ENCODE measurements around the gene LPGAT1. TPM values are rescaled to one million over a fixed set of nuclear protein-coding genes. Genes with fewer than 3 reads are reported as not detected.

The LPGAT1 gene, protein sequence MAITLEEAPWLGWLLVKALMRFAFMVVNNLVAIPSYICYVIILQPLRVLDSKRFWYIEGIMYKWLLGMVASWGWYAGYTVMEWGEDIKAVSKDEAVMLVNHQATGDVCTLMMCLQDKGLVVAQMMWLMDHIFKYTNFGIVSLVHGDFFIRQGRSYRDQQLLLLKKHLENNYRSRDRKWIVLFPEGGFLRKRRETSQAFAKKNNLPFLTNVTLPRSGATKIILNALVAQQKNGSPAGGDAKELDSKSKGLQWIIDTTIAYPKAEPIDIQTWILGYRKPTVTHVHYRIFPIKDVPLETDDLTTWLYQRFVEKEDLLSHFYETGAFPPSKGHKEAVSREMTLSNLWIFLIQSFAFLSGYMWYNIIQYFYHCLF
- 10 to 100 TPM; 20.8 to 47.1 (median 31.4) TPM for total RNA-seq
- total RNA-seq (2013) = 29.1 TPM
- total RNA-seq = 49.2 to 122 (median 69.8) reads per million in 29 experiments

DNA sequence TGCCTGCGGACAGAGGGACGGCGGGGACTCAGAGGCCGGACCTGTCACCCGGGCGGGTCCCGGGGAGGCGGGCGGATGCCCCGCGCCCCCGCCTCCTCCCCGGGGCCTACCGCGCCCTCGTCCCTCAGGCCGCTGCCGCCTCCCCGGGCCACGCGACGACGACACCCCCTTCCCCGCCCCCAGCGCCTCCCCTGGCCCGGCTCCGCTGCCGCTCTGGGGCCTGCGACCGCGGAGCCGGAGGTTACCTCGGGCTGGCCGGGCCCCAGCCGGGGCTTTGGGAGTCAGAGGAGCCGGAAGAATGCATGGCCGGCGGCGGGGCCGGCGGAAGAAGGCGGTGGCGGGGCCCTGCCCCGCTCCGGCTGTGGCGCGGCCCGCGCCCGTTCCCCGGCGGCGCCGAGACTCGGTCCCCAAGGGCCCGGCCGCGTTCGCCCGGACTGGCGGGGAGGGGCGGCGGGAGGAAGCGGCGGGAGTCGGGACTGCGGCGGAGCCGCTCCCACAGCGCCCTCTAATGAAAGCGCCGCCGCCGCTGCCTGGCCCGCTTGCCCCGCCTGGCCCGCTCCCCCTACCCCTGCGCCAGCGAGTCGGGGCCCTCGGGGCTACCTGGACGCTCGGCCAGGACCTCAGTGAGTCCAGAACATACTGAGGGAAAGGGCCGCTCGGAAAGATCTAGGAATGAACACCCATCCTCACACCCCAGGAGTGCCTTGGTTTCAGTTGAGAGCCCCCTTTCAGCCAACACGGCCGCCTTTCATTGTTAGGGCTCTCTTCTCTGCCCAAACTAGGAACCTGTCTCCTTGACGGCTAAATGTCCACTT is at the start of gene LPGAT1:
LPGAT1 (minus strand) TSS at position 436 of the 815 bp plus-strand sequence. CDS start 1,467 bp downstream, outside the sequence.
- Mint-ChIP-seq H3K27me3 (no peaks in the 10 kb centered on the region), H3K27ac (peak within 1 kb of the TSS; percentile 89 to 90), H3K9me3 (no peaks in the 10 kb centered on the region), H3K36me3 (no peaks in the 10 kb centered on the region), H3K4me1 (peaks cover 59 to 68% (median 65%) of the 10 kb centered on the region in 3 donors), H3K4me3 (peak within 1 kb of the TSS; percentile 86 to 90 (median 89))
- Histone ChIP-seq H3K4me1 (ENCODE audit: control insufficient read depth in 1 of 2, extremely low read depth in 1 of 2, insufficient read depth in 2 of 2, low read length in 2 of 2) (peaks cover 24 to 39% of the 10 kb centered on the region in 2 experiments), H3K27me3 (replicated peaks in 1 of 2; ENCODE audit: control insufficient read depth in 2 of 2, extremely low read depth in 1 of 2, insufficient read depth in 2 of 2, low read length in 1 of 2) (no peaks in the 10 kb centered on the region), H3K27ac (ENCODE audit: low read length) (peak within 1 kb of the TSS; percentile 63), H3K4me3 (ENCODE audit: control insufficient read depth in 1 of 2, extremely low read depth in 1 of 2, low read length in 1 of 2) (peak within 1 kb of the TSS; percentile 73 to 77), H3K9me3 (no peaks in the 10 kb centered on the region), H3K36me3 (ENCODE audit: control insufficient read depth in 2 of 2, extremely low read depth in 1 of 2, insufficient read depth in 1 of 2, low read length in 1 of 2) (no peaks in the 10 kb centered on the region)
- peak; percentile 15 to 80 (median 59) for DNase-seq
- ATAC-seq (replicated peaks in 1 of 4) = peak; percentile 81 to 84 (median 83)
- ChIA-PET CTCF (interaction anchor here in 1 of 2 donors (0.9 kb wide), 1 partner anchor 150 kb away, joined by 3 read pairs; no protein-coding TSS in a partner anchor), POLR2A (no interaction called here)
- under 1% methylated on average over 71 of the region's 88 CpGs for WGBS (ENCODE audit: insufficient coverage)

DNA sequence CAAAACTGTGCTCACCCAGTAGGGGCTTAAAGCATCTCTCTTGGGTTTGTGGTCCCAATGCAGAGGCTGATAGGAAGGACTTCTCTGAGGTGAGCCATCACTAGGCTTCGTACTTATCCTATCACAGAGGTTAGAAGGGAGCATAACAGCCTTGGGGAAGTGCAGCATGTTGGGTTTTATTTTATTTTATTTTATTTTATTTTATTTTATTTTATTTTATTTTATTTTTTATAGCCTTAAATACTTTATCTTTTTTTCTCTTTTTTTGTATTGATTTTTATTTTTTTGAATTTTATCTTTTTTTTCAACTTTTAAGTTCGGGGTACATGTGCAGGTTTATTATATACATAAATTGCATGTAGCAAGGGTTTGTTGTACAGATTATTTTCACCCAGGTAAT is 48.9 kb upstream of the LPGAT1 start:
- POLR2A ChIA-PET = no interaction called here
- Histone ChIP-seq H3K36me3 (ENCODE audit: control insufficient read depth in 2 of 2, extremely low read depth in 1 of 2, insufficient read depth in 1 of 2, low read length in 1 of 2) (no peaks in the 10 kb centered on the region), H3K4me3 (ENCODE audit: control insufficient read depth in 1 of 2, extremely low read depth in 1 of 2, low read length in 1 of 2) (no peak overlapping the region), H3K9me3 (no peaks in the 10 kb centered on the region), H3K27me3 (replicated peaks in 1 of 2; ENCODE audit: control insufficient read depth in 2 of 2, extremely low read depth in 1 of 2, insufficient read depth in 2 of 2, low read length in 1 of 2) (peaks cover 0 to 9% of the 10 kb centered on the region in 2 experiments), H3K27ac (ENCODE audit: low read length) (no peak overlapping the region), H3K4me1 (ENCODE audit: control insufficient read depth in 1 of 2, extremely low read depth in 1 of 2, insufficient read depth in 2 of 2, low read length in 2 of 2) (no peaks in the 10 kb centered on the region)
- CTCF ChIA-PET = no interaction called here
- Mint-ChIP-seq H3K4me3 (no peak overlapping the region), H3K27ac (no peak overlapping the region), H3K9me3 (peaks cover 0 to 8% (median 1%) of the 10 kb centered on the region in 3 donors), H3K36me3 (no peaks in the 10 kb centered on the region), H3K4me1 (peaks cover 0 to 2% (median 0%) of the 10 kb centered on the region in 3 donors), H3K27me3 (peaks cover 0 to 2% of the 10 kb centered on the region in 2 donors)
- DNase-seq (no peak), ATAC-seq (replicated peaks in 1 of 4) (no peak)
- WGBS (ENCODE audit: insufficient coverage) = no CpG with 5 or more reads among the region's 2 CpGs

DNA sequence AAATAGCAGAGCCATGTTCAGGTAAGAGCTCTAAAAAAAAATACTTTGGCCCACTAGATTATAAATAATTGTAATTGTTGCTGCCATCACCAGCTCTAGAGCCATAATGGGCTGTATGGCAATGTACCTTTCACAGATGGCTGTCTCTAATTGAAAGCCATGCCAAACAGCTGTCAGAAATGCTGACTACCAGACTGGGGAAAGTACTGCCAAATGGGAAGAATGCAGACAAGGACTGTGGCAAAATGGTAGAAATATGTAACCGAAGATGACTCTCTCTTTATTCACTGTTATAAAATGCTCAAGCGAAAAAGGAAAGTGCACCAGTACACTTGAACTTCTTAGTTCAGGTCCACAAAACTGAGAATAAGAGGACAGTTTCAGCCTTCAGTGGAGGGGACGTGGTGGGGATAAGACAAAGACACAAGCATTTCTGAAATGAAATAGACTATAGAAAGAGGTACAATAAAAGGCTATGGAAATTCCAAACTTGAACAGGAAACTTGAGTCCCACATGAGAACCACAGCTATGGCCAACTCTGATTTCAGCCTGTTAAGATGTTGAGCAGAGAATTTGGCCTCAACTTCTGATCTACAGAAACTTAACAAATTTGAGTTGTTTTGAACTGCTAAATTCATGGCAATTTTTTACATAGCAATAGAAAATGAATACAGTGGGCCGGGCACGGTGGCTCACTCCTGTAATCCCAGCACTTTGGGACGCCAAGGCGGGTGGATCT is 46.5 kb upstream of the LPGAT1 start:
- no peaks in the 10 kb centered on the region for H3K36me3 Mint-ChIP-seq
- ChIA-PET POLR2A (no interaction called here), CTCF (interaction anchor here in 1 of 2 donors (0.5 kb wide), 1 partner anchor 29 kb away, joined by 3 read pairs; no protein-coding TSS in a partner anchor)
- Histone ChIP-seq H3K27ac (ENCODE audit: low read length) (no peak overlapping the region), H3K4me3 (ENCODE audit: control insufficient read depth in 1 of 2, extremely low read depth in 1 of 2, low read length in 1 of 2) (no peak overlapping the region), H3K4me1 (ENCODE audit: control insufficient read depth in 1 of 2, extremely low read depth in 1 of 2, insufficient read depth in 2 of 2, low read length in 2 of 2) (no peaks in the 10 kb centered on the region), H3K27me3 (replicated peaks in 1 of 2; ENCODE audit: control insufficient read depth in 2 of 2, extremely low read depth in 1 of 2, insufficient read depth in 2 of 2, low read length in 1 of 2) (peaks cover 0 to 10% of the 10 kb centered on the region in 2 experiments), H3K36me3 (ENCODE audit: control insufficient read depth in 2 of 2, extremely low read depth in 1 of 2, insufficient read depth in 1 of 2, low read length in 1 of 2) (no peaks in the 10 kb centered on the region), H3K9me3 (no peaks in the 10 kb centered on the region)
- 90% methylated on average over 5 of the region's 7 CpGs for WGBS (ENCODE audit: insufficient coverage)
- DNase-seq (no peak), ATAC-seq (replicated peaks in 1 of 4) (no peak)
- peaks cover 4% of the 10 kb centered on the region in 2 donors for H3K27me3 Mint-ChIP-seq
- no peaks in the 10 kb centered on the region for H3K4me1 Mint-ChIP-seq
- H3K9me3 Mint-ChIP-seq = peaks cover 0 to 8% (median 1%) of the 10 kb centered on the region in 3 donors
- H3K4me3 Mint-ChIP-seq = no peak overlapping the region
- H3K27ac Mint-ChIP-seq = no peak overlapping the region

DNA sequence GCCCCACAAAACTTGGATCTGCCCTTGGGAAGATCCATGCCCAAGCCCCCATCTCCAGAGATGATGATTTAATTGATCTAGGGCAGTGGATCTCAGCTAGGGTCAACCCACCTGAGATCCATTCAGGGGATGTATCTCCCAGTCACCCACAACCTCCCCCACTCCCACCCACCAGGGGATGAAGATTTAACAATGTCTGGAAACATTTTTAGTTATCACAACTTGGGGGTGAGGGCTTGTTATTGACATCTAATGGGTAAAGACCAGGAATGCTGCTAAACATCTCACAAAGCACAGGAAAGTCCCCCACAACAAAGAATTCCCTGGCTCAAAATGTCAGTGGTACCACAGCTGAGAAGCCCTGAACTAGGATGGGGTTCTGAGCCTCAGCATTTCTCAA is 45.0 kb upstream of the LPGAT1 start:
- ATAC-seq (replicated peaks in 1 of 4) = no peak

DNA sequence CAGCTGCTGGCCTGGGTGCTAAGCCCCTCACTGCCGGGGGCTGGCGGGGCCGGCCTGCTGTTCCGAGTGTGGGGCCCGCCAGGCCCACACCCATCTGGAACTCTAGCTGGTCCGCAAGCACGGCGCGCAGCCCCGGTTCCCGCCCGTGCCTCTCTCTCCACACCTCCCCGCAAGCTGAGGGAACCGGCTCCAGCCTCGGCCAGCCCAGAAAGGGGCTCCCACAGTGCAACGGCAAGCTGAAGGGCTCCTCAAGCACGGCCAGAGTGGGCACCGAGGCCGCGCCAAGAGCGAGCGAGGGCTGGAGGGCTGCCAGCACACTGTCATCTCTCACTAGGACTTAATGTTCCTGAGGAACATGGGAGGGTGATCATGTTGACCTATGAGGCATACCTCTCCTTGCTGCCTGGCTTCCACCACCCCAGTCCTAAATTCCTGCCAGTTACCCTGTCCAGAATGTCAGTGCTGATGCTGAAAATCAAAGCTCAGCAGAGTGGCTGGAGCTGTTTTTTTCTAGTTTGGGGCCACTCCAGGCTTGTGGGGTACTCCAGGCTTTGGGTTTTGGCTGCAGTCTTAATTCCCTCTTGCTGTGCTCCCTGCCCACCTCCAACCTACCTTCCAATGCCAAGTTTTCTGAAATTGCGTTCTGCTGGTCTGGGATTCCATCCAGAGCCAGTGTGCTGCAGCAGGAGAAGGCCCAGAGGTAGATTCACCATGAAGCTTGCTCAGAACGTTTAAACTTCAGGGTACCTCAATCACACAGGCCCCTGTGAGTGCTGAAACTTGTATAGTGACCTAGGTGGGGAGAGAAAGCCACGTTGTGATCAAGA is 44.2 kb upstream of the LPGAT1 start:
- peaks cover 0 to 10% of the 10 kb centered on the region in 2 experiments for H3K27me3 ChIP-seq (replicated peaks in 1 of 2; ENCODE audit: control insufficient read depth in 2 of 2, extremely low read depth in 1 of 2, insufficient read depth in 2 of 2, low read length in 1 of 2)
- H3K27ac Mint-ChIP-seq = no peak overlapping the region
- no peak for ATAC-seq (replicated peaks in 1 of 4)
- H3K4me3 Mint-ChIP-seq = no peak overlapping the region
- H3K4me1 ChIP-seq (ENCODE audit: control insufficient read depth in 1 of 2, extremely low read depth in 1 of 2, insufficient read depth in 2 of 2, low read length in 2 of 2) = no peaks in the 10 kb centered on the region
- CTCF ChIA-PET = no interaction called here
- H3K27me3 Mint-ChIP-seq = peaks cover 8 to 10% of the 10 kb centered on the region in 2 donors
- 82% methylated on average over 19 of the region's 25 CpGs for WGBS (ENCODE audit: insufficient coverage)
- H3K4me1 Mint-ChIP-seq = no peaks in the 10 kb centered on the region
- no peak for DNase-seq
- H3K36me3 ChIP-seq (ENCODE audit: control insufficient read depth in 2 of 2, extremely low read depth in 1 of 2, insufficient read depth in 1 of 2, low read length in 1 of 2) = no peaks in the 10 kb centered on the region
- H3K27ac ChIP-seq (ENCODE audit: low read length) = no peak overlapping the region
- POLR2A ChIA-PET = no interaction called here
- no peaks in the 10 kb centered on the region for H3K9me3 Mint-ChIP-seq
- no peaks in the 10 kb centered on the region for H3K9me3 ChIP-seq
- no peaks in the 10 kb centered on the region for H3K36me3 Mint-ChIP-seq
- H3K4me3 ChIP-seq (ENCODE audit: control insufficient read depth in 1 of 2, extremely low read depth in 1 of 2, low read length in 1 of 2) = no peak overlapping the region

More for the DNA sequence above, 45.0 kb upstream of the LPGAT1 start:
- POLR2A ChIA-PET = no interaction called here
- peaks cover 6 to 8% of the 10 kb centered on the region in 2 donors for H3K27me3 Mint-ChIP-seq
- no peak overlapping the region for H3K27ac Mint-ChIP-seq
- CTCF ChIA-PET = no interaction called here
- Histone ChIP-seq H3K4me3 (ENCODE audit: control insufficient read depth in 1 of 2, extremely low read depth in 1 of 2, low read length in 1 of 2) (no peak overlapping the region), H3K9me3 (no peaks in the 10 kb centered on the region), H3K27me3 (replicated peaks in 1 of 2; ENCODE audit: control insufficient read depth in 2 of 2, extremely low read depth in 1 of 2, insufficient read depth in 2 of 2, low read length in 1 of 2) (peaks cover 0 to 10% of the 10 kb centered on the region in 2 experiments), H3K36me3 (ENCODE audit: control insufficient read depth in 2 of 2, extremely low read depth in 1 of 2, insufficient read depth in 1 of 2, low read length in 1 of 2) (no peaks in the 10 kb centered on the region), H3K27ac (ENCODE audit: low read length) (no peak overlapping the region), H3K4me1 (ENCODE audit: control insufficient read depth in 1 of 2, extremely low read depth in 1 of 2, insufficient read depth in 2 of 2, low read length in 2 of 2) (no peaks in the 10 kb centered on the region)
- H3K4me3 Mint-ChIP-seq = no peak overlapping the region
- no peaks in the 10 kb centered on the region for H3K36me3 Mint-ChIP-seq
- no peaks in the 10 kb centered on the region for H3K4me1 Mint-ChIP-seq
- no peak for DNase-seq
- no peaks in the 10 kb centered on the region for H3K9me3 Mint-ChIP-seq
